GM10248 (cell line): ENCODE data around the gene LMX1A.

Source experiments
- CTCF ChIA-PET: fragments of 300-600 bp; sonication (Branson Sonifier 250); formaldehyde crosslinking; extraction: SDS; loops from one replicate; lab custom pipeline; 2021; ENCODE audit warnings: antibody characterized with exemption; lab: Yijun Ruan, JAX
- POLR2A ChIA-PET: fragments of 350-650 bp; sonication (Branson Sonifier 250); formaldehyde crosslinking; extraction: SDS; loops from one replicate; lab custom pipeline; 2020; ENCODE audit warnings: antibody characterized with exemption; lab: Yijun Ruan, JAX
- DNase-seq: peaks from one replicate; pipeline ENCODE4 v3.0.0; 2012; ENCODE audit errors: extremely low spot score
- TF ChIP-seq, protein P1 (sequence below): IDR thresholded peaks from 2 replicates; pipeline ENCODE4 v1.5.1; 2012; ENCODE audit warnings: mild to moderate bottlenecking, low read depth; ENCODE audit errors: extremely low read depth, missing control alignments, control extremely low read depth

The LMX1A gene

GRCh38 chr1:165381745-165382505 lies 25.4 kb upstream of the LMX1A start:
- ChIA-PET POLR2A (no interaction called here), CTCF (interaction anchor here (0.6 to 6.7 kb wide), 5 partner anchors 11 to 43 kb away, joined by 3 to 80 read pairs (median 4); no protein-coding TSS in a partner anchor)
- TF ChIP-seq, protein P1, sequence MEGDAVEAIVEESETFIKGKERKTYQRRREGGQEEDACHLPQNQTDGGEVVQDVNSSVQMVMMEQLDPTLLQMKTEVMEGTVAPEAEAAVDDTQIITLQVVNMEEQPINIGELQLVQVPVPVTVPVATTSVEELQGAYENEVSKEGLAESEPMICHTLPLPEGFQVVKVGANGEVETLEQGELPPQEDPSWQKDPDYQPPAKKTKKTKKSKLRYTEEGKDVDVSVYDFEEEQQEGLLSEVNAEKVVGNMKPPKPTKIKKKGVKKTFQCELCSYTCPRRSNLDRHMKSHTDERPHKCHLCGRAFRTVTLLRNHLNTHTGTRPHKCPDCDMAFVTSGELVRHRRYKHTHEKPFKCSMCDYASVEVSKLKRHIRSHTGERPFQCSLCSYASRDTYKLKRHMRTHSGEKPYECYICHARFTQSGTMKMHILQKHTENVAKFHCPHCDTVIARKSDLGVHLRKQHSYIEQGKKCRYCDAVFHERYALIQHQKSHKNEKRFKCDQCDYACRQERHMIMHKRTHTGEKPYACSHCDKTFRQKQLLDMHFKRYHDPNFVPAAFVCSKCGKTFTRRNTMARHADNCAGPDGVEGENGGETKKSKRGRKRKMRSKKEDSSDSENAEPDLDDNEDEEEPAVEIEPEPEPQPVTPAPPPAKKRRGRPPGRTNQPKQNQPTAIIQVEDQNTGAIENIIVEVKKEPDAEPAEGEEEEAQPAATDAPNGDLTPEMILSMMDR = no peak
- no peak for DNase-seq

GRCh38 chr1:165376811-165377311 lies 20.3 kb upstream of the LMX1A start:
- CTCF ChIA-PET = interaction anchor here (1.3 to 5.9 kb wide), 4 partner anchors 10 to 209 kb away, joined by 4 to 38 read pairs (median 20); no protein-coding TSS in a partner anchor
- POLR2A ChIA-PET = no interaction called here
- DNase-seq = no peak
- TF ChIP-seq, protein P1 = no peak

DNA sequence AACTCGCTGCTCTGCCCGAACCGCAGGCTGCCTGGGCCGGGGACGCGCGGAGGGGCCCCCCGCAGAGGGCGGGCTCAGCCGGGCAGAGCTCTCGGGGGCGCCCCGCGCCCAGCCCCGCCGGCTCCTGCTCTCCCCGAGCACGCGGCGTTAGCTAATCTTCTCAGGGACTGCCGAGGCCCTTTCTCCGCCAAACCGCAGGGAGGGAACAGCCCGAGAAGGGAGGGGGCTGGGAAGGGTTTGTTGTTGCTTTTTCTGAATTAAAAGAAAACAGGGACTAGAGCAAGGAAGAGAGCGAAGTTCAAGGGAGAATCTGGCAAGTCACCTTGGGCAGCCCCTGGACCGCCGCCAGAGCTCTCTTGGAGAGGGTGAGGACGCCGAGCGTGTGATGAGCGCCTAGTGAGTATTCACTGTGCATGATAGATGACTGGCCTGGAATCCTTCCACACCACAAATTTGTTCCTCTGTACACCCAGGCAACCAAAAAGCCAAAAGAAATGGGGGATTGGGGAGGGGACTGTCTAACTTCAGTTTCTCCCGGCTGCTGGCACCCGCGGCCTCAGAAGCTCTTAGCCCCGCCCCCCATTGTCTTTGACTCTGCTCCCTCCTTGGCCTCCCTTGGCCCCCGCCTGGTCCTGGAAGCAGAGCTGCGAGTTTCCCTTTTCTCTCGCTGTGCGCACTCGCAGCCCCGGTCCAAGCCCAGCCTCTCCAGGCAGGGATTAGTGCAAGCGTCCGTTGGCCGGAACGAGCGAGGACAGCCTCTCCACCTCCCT lies 19.7 kb upstream of the LMX1A start:
- POLR2A ChIA-PET = no interaction called here
- DNase-seq = no peak
- TF ChIP-seq, protein P1 = no peak
- CTCF ChIA-PET = interaction anchor here (1.1 to 5.9 kb wide), 6 partner anchors 9 to 216 kb away, joined by 4 to 38 read pairs (median 5); no protein-coding TSS in a partner anchor

- TF ChIP-seq, protein P1 = no peak
- DNase-seq = no peak
- ChIA-PET POLR2A (no interaction called here), CTCF (interaction anchor here (1.1 to 5.9 kb wide), 4 partner anchors 9 to 217 kb away, joined by 4 to 38 read pairs (median 20); no protein-coding TSS in a partner anchor)
Measured at GRCh38 chr1:165375623-165376022, 19.1 kb upstream of the LMX1A start.

DNA sequence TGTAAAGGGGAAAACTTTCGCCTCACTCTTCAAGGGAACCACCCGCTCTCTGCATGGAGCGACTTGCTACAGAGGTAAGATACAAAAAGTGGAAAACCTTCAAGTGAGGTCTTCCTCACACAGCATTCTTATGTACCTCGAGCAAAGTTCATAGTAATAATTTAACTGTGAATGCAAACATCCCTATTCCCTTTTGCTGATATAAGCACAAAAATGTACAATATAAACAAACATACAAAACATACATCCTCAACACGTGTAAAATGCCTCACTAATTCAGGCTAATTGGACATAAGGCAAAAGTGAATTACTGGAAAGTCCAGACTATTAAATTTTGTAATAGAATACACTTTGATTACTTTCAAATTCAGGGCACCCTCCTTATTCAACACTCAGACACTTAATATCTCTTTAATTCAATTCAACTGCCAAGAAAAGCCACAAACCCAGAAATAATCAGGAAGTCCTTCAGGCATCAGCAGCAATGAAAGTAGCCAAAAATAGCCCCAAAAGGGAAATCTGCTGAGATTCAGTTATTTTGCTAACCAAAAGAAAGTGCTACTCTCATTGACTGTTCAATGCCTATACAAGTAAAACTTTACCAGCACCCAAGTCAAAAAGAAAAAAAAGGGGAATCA lies 15.2 kb upstream of the LMX1A start:
- no peak for DNase-seq
- ChIA-PET POLR2A (no interaction called here), CTCF (interaction anchor here (1.1 to 4.9 kb wide), 6 partner anchors 17 to 214 kb away, joined by 3 to 40 read pairs (median 21); no protein-coding TSS in a partner anchor)
- TF ChIP-seq, protein P1 = no peak
